AG04450 (cell line): Measurements from ENCODE around the gene DYNC1I1. TPM values are rescaled to one million over a fixed set of nuclear protein-coding genes. Genes with fewer than 3 reads are reported as not detected.

Experiments
- CTCF ChIA-PET: fragments of 300-600, 350-600 bp; formaldehyde crosslinking; extraction: SDS; loops from one replicate; lab custom pipeline; 2022; ENCODE audit warnings: antibody characterized with exemption, inconsistent platforms; lab: Charles Lee
- POLR2A ChIA-PET: fragments of 350-600 bp; formaldehyde crosslinking; extraction: SDS; loops from one replicate; lab custom pipeline; 2021; ENCODE audit warnings: antibody characterized with exemption, inconsistent platforms; lab: Yijun Ruan, JAX
- DNase-seq: peaks from one replicate; pipeline ENCODE4 v3.0.0-alpha.2; 2011; ENCODE audit warnings: low read depth, low spot score
- H3K27ac ChIP-seq: one replicate; pipeline ENCODE4 v1.5.1; 2012; ENCODE audit warnings: low read depth, low read length, control low read depth
- H3K27me3 ChIP-seq: one replicate; pipeline ENCODE4 v1.6.0; 2012; ENCODE audit warnings: low read length; ENCODE audit not compliant: control insufficient read depth, insufficient read depth
- H3K4me3 ChIP-seq: 2 replicates; pipeline ENCODE4 v1.5.1; 2011; ENCODE audit warnings: mild to moderate bottlenecking, low read depth, low read length, control low read depth
- H3K9me3 ChIP-seq: 2 replicates; pipeline ENCODE4 v1.5.1; 2012; ENCODE audit warnings: low read length; ENCODE audit not compliant: control insufficient read depth, insufficient read depth
- CTCF ChIP-seq: IDR thresholded peaks from 2 replicates; pipeline ENCODE4 v1.5.1; 2011; ENCODE audit warnings: low read depth, low read length, control low read depth, inconsistent platforms
- polyA minus RNA-seq: library from RNA; depleted of rRNA, polyadenylated mRNA; stranded (reverse); fragments of >200 nt; gene quantifications from 2 replicates; pipeline ENCODE4 v1.2.3, GENCODE V29; 2011; rRNA and poly(A)+ RNA removed
- polyA plus RNA-seq: library from polyadenylated mRNA; depleted of rRNA; stranded (reverse); fragments of >200 nt; gene quantifications from 2 replicates; pipeline ENCODE4 v1.2.3, GENCODE V29; 2011; rRNA removed

Gene DYNC1I1
- 0.02 and 0.06 TPM in 2 replicates for polyA plus RNA-seq
- not detected in 2 replicates for polyA minus RNA-seq

- ChIA-PET POLR2A (no interaction called here), CTCF (interaction anchor here (1.2 kb wide), 1 partner anchor 1255 kb away, joined by 3 read pairs; no protein-coding TSS in a partner anchor)
- peak within 1 kb of the TSS; percentile 50 for H3K4me3 ChIP-seq
- H3K9me3 ChIP-seq: no peaks in the 10 kb centered on the region; the same call in 1 of the 2 replicates
- DNase-seq: no peak
- TF ChIP-seq CTCF: no peak
- H3K27me3 ChIP-seq: peaks cover 11% of the 10 kb centered on the region
- no peak within 1 kb of the TSS for H3K27ac ChIP-seq
Observed at GRCh38 chr7:95772298-95772770, at the start of gene DYNC1I1. DYNC1I1 (plus strand) TSS chr7:95772554; CDS start chr7:95804730, 32,176 bp downstream.

- no peak; the same call in 1 of the 2 replicates for TF ChIP-seq CTCF
- no peak overlapping the region for H3K4me3 ChIP-seq
- H3K27ac ChIP-seq: no peak overlapping the region
- H3K27me3 ChIP-seq: no peaks in the 10 kb centered on the region
- no peaks in the 10 kb centered on the region for H3K9me3 ChIP-seq
- DNase-seq: no peak
- ChIA-PET POLR2A (no interaction called here), CTCF (no interaction called here)
Observed at GRCh38 chr7:95723583-95724180, 48.7 kb upstream of the DYNC1I1 start.

- H3K4me3 ChIP-seq: no peak overlapping the region
- TF ChIP-seq CTCF: no peak
- ChIA-PET POLR2A (no interaction called here), CTCF (no interaction called here)
- DNase-seq: no peak
- H3K9me3 ChIP-seq: no peaks in the 10 kb centered on the region
- H3K27me3 ChIP-seq: no peaks in the 10 kb centered on the region
- no peak overlapping the region for H3K27ac ChIP-seq
Observed at GRCh38 chr7:95725205-95725604, 47.1 kb upstream of the DYNC1I1 start.

- no peak for DNase-seq
- CTCF ChIA-PET: interaction anchor here (1.0 to 1.5 kb wide), 2 partner anchors 45 to 219 kb away, joined by 3 to 4 read pairs; no protein-coding TSS in a partner anchor
- no peaks in the 10 kb centered on the region for H3K27me3 ChIP-seq
- H3K4me3 ChIP-seq: no peak overlapping the region
- H3K27ac ChIP-seq: no peak overlapping the region
- TF ChIP-seq CTCF: no peak
- POLR2A ChIA-PET: no interaction called here
- no peaks in the 10 kb centered on the region for H3K9me3 ChIP-seq
Observed at GRCh38 chr7:95730493-95731280, 41.7 kb upstream of the DYNC1I1 start.

- DNase-seq: no peak
- no peak for TF ChIP-seq CTCF
- POLR2A ChIA-PET: no interaction called here
- Histone ChIP-seq H3K27me3 (no peaks in the 10 kb centered on the region), H3K27ac (no peak overlapping the region), H3K4me3 (no peak overlapping the region), H3K9me3 (no peaks in the 10 kb centered on the region)
- CTCF ChIA-PET: no interaction called here
Observed at GRCh38 chr7:95736635-95737034, 35.7 kb upstream of the DYNC1I1 start.
